Colon (tissue), 2 donors: Measurements from ENCODE around the gene ACACB.

ENCODE experiments used
- FAIRE-seq: peaks from 2 replicates; lab custom pipeline; 2012; peaks lifted over from hg19 to GRCh38; lab: Jason Lieb, UNC
- donor health status: control.
- donor health status: control.

ACACB gene

DNA sequence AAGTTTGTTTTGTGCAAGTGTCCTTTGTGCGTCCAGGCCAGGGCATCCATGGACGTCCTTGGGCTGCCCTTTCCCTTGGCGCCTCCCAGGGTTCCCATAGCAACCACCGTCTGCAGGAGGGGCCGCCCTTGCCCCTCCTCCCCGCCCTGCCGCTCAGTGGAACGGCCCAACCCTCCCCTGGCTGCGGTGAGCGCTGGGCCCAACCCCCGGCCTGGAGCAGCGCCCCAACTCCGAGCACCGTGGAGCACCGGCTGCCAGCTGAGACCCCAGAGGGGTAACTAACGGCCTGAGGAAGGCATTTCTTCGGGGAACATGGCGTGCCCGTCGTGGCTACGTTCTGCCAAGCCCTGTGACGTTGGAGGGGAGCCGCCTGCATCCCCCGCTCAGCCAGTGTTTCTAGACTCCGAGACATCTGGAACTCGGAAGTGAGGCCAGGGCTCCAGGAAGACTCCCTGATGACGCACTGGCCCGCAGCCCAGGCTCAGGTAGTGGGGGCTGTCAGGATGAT lies 5.3 kb upstream of the ACACB start:
- no peak for FAIRE-seq

- FAIRE-seq = no peak
Observed at GRCh38 chr12:109112720-109113465, 3.5 kb upstream of the ACACB start.

GRCh38 chr12:109113661-109114321 lies 2.6 kb upstream of the ACACB start:
- no peak for FAIRE-seq

GRCh38 chr12:109114644-109115043 lies 1.7 kb upstream of the ACACB start:
- FAIRE-seq = no peak

- FAIRE-seq = no peak
Observed at GRCh38 chr12:109115404-109115757, 1.0 kb upstream of the ACACB start.

GRCh38 chr12:109116611-109116949 lies 193 bp downstream of the ACACB start:
- no peak for FAIRE-seq

- FAIRE-seq = no peak
Observed at GRCh38 chr12:109120095-109120494, 3.7 kb downstream of the ACACB start.

GRCh38 chr12:109120557-109120956 lies 4.2 kb downstream of the ACACB start:
- FAIRE-seq = no peak

- FAIRE-seq = no peak
Observed at GRCh38 chr12:109121346-109121880, 5.0 kb downstream of the ACACB start.

DNA sequence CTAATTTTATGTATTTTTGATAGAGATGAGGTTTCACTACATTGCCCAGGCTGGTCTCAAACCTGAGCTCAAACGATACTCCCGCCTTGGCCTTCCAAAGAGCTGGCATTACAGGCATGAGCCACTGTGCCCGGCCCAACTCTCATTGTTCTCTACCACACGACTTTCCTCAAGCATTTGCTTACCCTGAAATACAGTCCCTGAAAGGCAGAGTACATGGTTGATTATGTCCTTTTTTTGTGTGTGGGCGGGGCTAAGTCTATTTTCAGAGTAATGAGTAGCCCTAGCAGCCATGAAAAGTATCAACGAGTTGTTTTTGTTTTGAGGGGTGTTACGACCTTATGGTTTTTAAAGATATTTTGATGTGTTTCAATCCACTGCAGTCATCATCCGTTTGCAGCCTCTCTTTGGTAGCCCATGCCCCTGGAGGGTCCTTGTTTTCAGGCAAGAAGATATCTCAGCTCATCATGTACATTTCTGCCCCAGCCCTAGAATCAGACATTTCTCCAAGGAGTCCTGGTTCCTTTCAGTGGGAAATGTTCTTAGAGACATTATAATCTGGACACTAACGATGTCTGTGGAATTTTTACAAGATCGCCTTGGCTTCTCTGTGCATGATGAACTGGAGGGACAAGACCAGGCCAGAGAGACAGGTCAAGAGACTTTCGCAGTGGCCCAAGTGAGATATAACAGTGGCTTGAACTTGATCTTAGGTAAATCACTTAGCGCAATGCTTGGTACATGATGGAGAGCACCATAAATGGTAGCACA lies 8.7 kb downstream of the ACACB start:
- no peak for FAIRE-seq

DNA sequence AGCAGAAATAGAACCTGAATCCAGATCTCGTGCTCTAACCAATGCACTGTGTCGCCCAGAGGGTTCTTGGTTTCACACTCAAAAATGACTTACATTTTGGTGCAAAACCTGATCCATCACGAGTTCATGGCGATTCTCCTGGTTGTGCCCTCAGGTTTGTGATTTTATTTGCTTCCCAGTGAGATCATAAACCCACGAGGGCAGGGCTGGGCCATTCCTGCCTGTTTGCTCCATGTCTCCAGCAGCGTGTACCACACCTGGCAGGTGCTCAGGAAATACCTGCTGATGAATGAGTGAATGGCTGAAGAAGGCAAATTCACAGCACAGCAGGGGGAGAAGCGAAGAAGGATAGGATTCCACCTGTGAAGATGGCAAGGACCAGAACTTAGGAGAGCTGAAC lies 9.4 kb downstream of the ACACB start:
- no peak for FAIRE-seq

GRCh38 chr12:109126784-109127183 lies 10.4 kb downstream of the ACACB start:
- FAIRE-seq = no peak

GRCh38 chr12:109127533-109128242 lies 11.3 kb downstream of the ACACB start:
- FAIRE-seq = no peak

- FAIRE-seq = no peak
Observed at GRCh38 chr12:109130297-109131153, 14.1 kb downstream of the ACACB start.

- FAIRE-seq = no peak
Observed at GRCh38 chr12:109131154-109132050, 15.0 kb downstream of the ACACB start.

GRCh38 chr12:109134186-109134917 lies 18.0 kb downstream of the ACACB start:
- no peak for FAIRE-seq

DNA sequence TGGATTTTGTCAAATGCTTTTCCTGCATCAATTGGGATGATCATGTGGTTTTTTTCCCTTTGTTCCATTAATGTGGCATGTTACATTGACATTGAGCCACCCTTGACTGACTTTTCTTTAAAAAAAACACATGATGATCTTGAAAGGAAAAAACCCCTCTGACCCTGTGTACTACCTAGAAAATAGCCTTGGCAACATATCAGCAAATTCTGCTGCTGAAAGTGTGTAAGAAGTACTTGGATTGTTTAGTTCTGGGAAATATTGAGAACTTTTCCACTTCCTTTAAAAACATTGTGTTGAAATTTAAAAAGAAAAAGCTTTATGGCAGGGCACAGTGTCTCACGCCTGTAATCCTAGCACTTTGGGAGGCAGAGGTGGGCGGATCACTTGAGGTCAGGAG lies 20.7 kb downstream of the ACACB start:
- no peak for FAIRE-seq

DNA sequence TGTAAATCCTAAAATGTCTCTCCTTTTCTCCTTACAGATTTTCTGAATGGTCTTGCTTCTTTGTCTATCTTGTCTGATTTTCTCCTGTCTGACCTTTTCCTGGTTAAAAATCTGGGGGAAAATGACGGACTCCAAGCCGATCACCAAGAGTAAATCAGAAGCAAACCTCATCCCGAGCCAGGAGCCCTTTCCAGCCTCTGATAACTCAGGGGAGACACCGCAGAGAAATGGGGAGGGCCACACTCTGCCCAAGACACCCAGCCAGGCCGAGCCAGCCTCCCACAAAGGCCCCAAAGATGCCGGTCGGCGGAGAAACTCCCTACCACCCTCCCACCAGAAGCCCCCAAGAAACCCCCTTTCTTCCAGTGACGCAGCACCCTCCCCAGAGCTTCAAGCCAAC lies 23.0 kb downstream of the ACACB start:
- no peak for FAIRE-seq

DNA sequence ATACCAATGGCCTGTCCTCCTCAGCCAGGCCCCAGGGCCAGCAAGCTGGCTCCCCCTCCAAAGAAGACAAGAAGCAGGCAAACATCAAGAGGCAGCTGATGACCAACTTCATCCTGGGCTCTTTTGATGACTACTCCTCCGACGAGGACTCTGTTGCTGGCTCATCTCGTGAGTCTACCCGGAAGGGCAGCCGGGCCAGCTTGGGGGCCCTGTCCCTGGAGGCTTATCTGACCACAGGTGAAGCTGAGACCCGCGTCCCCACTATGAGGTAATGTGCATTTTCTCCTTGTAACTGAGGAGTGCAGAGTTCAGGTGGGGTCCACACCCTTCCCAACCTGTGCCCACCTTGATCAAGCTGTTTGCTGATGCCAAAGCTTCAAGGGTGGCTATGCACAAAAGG lies 23.4 kb downstream of the ACACB start:
- FAIRE-seq = no peak
